SK-N-SH treated with all-trans-retinoic acid at 6 μM for 48 hours (cell line): ENCODE measurements around the gene MYLK.

Experiments
- RARB ChIP-seq: fragments of 250-450 bp; sonication (Bioruptor Pico); IDR thresholded peaks from 2 replicates; pipeline ENCODE4 v1.8.0; 2021; ENCODE audit warnings: mild to moderate bottlenecking, moderate library complexity
- ZNF565 ChIP-seq: fragments of 450-650 bp; formaldehyde crosslinking; conservative IDR thresholded peaks from 2 replicates; pipeline ENCODE4 v1.5.0; 2020; ENCODE audit warnings: low read depth, mild to moderate bottlenecking, moderate library complexity
- TF ChIP-seq, protein P1 (sequence below): fragments of 250-450 bp; sonication (Bioruptor Pico); IDR thresholded peaks from 2 replicates; pipeline ENCODE4 v1.8.0; 2021; ENCODE audit warnings: low read depth, mild to moderate bottlenecking, moderate library complexity, borderline replicate concordance

DNA sequence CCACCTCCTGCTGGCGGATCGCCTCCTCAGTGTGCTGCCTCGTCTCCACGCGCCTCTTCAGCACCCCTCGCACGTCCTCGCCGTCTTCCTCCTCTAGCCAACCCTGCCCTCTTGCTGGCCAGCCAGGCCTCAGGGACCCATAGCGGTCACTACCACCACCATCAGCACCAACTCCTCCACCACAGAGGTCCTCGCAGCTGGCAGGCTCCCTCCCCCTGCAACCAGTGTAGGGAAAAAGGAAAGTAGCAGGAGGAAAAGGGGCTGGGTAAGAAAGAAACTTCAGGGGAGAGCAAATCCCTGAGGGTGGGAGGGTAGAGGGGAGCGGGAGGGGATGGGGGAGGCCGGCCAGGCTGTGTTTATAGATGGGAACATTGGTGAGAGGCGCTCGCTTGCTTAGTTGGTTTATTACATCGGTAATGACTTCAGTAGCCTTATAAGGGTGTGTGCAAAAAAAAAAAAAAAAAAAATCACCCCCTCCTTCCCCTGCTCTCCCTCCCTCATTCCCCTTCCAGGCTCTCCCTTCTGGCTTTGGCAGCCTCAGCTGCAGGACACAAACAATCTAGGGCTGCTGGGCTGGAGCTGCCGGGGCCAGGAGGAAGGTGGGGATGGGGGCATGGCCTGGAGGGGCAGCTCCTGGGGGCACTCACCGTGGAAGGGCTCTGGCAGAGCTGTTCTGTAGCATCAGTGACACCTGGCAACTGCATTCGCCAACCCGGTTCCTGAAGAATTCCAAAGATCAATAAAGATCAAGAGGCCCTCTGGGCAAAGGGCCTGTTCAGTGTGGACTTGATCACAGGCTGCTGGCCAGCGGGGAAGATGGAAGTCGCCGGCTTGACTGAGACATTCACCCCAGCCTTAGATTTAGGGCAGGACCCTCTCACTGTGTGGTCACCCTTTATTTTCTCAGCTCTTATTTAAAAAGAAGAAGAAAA is 183.1 kb downstream of the MYLK start:
- TF ChIP-seq, protein P1, sequence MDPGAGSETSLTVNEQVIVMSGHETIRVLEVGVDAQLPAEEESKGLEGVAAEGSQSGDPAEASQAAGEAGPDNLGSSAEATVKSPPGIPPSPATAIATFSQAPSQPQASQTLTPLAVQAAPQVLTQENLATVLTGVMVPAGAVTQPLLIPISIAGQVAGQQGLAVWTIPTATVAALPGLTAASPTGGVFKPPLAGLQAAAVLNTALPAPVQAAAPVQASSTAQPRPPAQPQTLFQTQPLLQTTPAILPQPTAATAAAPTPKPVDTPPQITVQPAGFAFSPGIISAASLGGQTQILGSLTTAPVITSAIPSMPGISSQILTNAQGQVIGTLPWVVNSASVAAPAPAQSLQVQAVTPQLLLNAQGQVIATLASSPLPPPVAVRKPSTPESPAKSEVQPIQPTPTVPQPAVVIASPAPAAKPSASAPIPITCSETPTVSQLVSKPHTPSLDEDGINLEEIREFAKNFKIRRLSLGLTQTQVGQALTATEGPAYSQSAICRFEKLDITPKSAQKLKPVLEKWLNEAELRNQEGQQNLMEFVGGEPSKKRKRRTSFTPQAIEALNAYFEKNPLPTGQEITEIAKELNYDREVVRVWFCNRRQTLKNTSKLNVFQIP (CRISPR knock-in tag): no peak
- TF ChIP-seq ZNF565 (CRISPR knock-in tag) (no peak), RARB (CRISPR knock-in tag) (no peak)
